ENCODE results near the gene INSL3. TPM values are rescaled to one million over a fixed set of nuclear protein-coding genes. Genes with fewer than 3 reads are reported as not detected.

INSL3 gene
- total RNA-seq, 1 donor from 2014 or later: not detected

- Mint-ChIP-seq H3K4me3 (peak within 1 kb of the TSS; percentile 69), H3K9me3 (peaks cover 4% of the 10 kb centered on the region), H3K36me3 (no peaks in the 10 kb centered on the region), H3K27me3 (ENCODE audit: insufficient read depth, low read depth) (peaks cover 11% of the 10 kb centered on the region), H3K4me1 (peaks cover 14% of the 10 kb centered on the region), H3K27ac (peak within 1 kb of the TSS; percentile 60)
- H3K36me3 ChIP-seq: no peaks in the 10 kb centered on the region
- H3K4me1 ChIP-seq: no peaks in the 10 kb centered on the region
- H3K9me3 ChIP-seq (ENCODE audit: low read depth): no peaks in the 10 kb centered on the region
- H3K4me3 ChIP-seq: no peak within 1 kb of the TSS
- peaks cover 14% of the 10 kb centered on the region for H3F3A ChIP-seq (ENCODE audit: low read depth)
- H3K9ac ChIP-seq: no peak within 1 kb of the TSS
- DNase-seq (ENCODE audit: low spot score): peak; percentile 94
- H4K20me1 ChIP-seq (ENCODE audit: low read depth): no peaks in the 10 kb centered on the region
- H2AFZ ChIP-seq (replicated peaks): no peak within 1 kb of the TSS
- H3K27me3 ChIP-seq: peaks cover 23% of the 10 kb centered on the region
- H3K27ac ChIP-seq: no peak within 1 kb of the TSS
- TF ChIP-seq CTCF (IDR thresholded peaks at IDR 0.05): no peak
- TF ChIP-seq EZH2 (IDR thresholded peaks at IDR 0.05): no peak
- TF ChIP-seq EZH2phosphoT487 (IDR thresholded peaks at IDR 0.05): no peak
- H3K4me2 ChIP-seq: peak within 1 kb of the TSS; percentile 56
- no peaks in the 10 kb centered on the region for H3K79me2 ChIP-seq (ENCODE audit: low read depth)
Measured at GRCh38 chr19:17847538-17848366, 26.4 kb upstream of the INSL3 start, which contains the start of gene JAK3. JAK3 (minus strand) TSS chr19:17847982; CDS start chr19:17844417, 3,565 bp downstream.

- Histone ChIP-seq H3K9me3 (ENCODE audit: low read depth) (no peaks in the 10 kb centered on the region), H3K9ac (no peak overlapping the region), H3F3A (ENCODE audit: low read depth) (peaks cover 14% of the 10 kb centered on the region), H3K27me3 (peaks cover 39% of the 10 kb centered on the region), H4K20me1 (ENCODE audit: low read depth) (no peaks in the 10 kb centered on the region), H3K27ac (no peak overlapping the region), H3K36me3 (no peaks in the 10 kb centered on the region), H3K4me3 (no peak overlapping the region), H3K4me2 (no peak overlapping the region), H3K79me2 (ENCODE audit: low read depth) (no peaks in the 10 kb centered on the region), H3K4me1 (peaks cover 3% of the 10 kb centered on the region), H2AFZ (replicated peaks) (no peak overlapping the region)
- no peak overlapping the region for H3K4me3 Mint-ChIP-seq
- H3K4me1 Mint-ChIP-seq: peaks cover 15% of the 10 kb centered on the region
- peaks cover 9% of the 10 kb centered on the region for H3K27me3 Mint-ChIP-seq (ENCODE audit: insufficient read depth, low read depth)
- no peak for TF ChIP-seq EZH2 (IDR thresholded peaks at IDR 0.05)
- H3K36me3 Mint-ChIP-seq: no peaks in the 10 kb centered on the region
- H3K27ac Mint-ChIP-seq: no peak overlapping the region
- DNase-seq (ENCODE audit: low spot score): no peak
- no peaks in the 10 kb centered on the region for H3K9me3 Mint-ChIP-seq
Measured at GRCh38 chr19:17846146-17846545, 24.8 kb upstream of the INSL3 start.

GRCh38 chr19:17843908-17844490 lies 22.7 kb upstream of the INSL3 start:
- no peak overlapping the region for H2AFZ ChIP-seq (replicated peaks)
- no peak overlapping the region for H3K4me3 ChIP-seq
- no peaks in the 10 kb centered on the region for H4K20me1 ChIP-seq (ENCODE audit: low read depth)
- no peak overlapping the region for H3K9ac ChIP-seq
- no peak for DNase-seq (ENCODE audit: low spot score)
- H3K27me3 Mint-ChIP-seq (ENCODE audit: insufficient read depth, low read depth): peaks cover 12% of the 10 kb centered on the region
- no peak overlapping the region for H3K27ac ChIP-seq
- peaks cover 60% of the 10 kb centered on the region for H3K27me3 ChIP-seq
- peaks cover 11% of the 10 kb centered on the region for H3F3A ChIP-seq (ENCODE audit: low read depth)
- H3K27ac Mint-ChIP-seq: no peak overlapping the region
- peak overlapping the region; percentile 74 for H3K4me3 Mint-ChIP-seq
- no peaks in the 10 kb centered on the region for H3K36me3 Mint-ChIP-seq
- peaks cover 19% of the 10 kb centered on the region for H3K4me1 Mint-ChIP-seq
- H3K36me3 ChIP-seq: no peaks in the 10 kb centered on the region
- peaks cover 7% of the 10 kb centered on the region for H3K4me1 ChIP-seq
- H3K79me2 ChIP-seq (ENCODE audit: low read depth): no peaks in the 10 kb centered on the region
- H3K9me3 Mint-ChIP-seq: no peaks in the 10 kb centered on the region
- no peak for TF ChIP-seq EZH2 (IDR thresholded peaks at IDR 0.05)
- no peak overlapping the region for H3K4me2 ChIP-seq
- no peaks in the 10 kb centered on the region for H3K9me3 ChIP-seq (ENCODE audit: low read depth)

- Mint-ChIP-seq H3K4me3 (peak overlapping the region; percentile 74), H3K36me3 (no peaks in the 10 kb centered on the region), H3K27me3 (ENCODE audit: insufficient read depth, low read depth) (peaks cover 12% of the 10 kb centered on the region), H3K9me3 (no peaks in the 10 kb centered on the region), H3K4me1 (peaks cover 16% of the 10 kb centered on the region), H3K27ac (no peak overlapping the region)
- Histone ChIP-seq H3K4me2 (no peak overlapping the region), H3K79me2 (ENCODE audit: low read depth) (no peaks in the 10 kb centered on the region), H3K9ac (no peak overlapping the region), H3K36me3 (no peaks in the 10 kb centered on the region), H3K9me3 (ENCODE audit: low read depth) (no peaks in the 10 kb centered on the region), H3F3A (ENCODE audit: low read depth) (peaks cover 5% of the 10 kb centered on the region), H4K20me1 (ENCODE audit: low read depth) (no peaks in the 10 kb centered on the region), H3K4me1 (peaks cover 7% of the 10 kb centered on the region), H3K27me3 (peaks cover 62% of the 10 kb centered on the region), H3K4me3 (no peak overlapping the region), H2AFZ (replicated peaks) (no peak overlapping the region), H3K27ac (no peak overlapping the region)
- DNase-seq (ENCODE audit: low spot score): no peak
- TF ChIP-seq CTCF (IDR thresholded peaks at IDR 0.05) (no peak), EZH2 (IDR thresholded peaks at IDR 0.05) (no peak), EZH2phosphoT487 (IDR thresholded peaks at IDR 0.05) (no peak)
Measured at GRCh38 chr19:17843292-17843827, 22.0 kb upstream of the INSL3 start.

Measured in neural progenitor cell (in vitro differentiated cells).